Measurements from ENCODE around the gene CABLES1.

The CABLES1 gene

GRCh38 chr18:23236876-23237468 lies 101.7 kb downstream of the CABLES1 start:
- no peak for ATAC-seq (ENCODE audit: low read depth)
- Histone ChIP-seq H3K27ac (ENCODE audit: poor library complexity, severe bottlenecking) (peak overlapping the region; percentile 4), H3K4me1 (ENCODE audit: insufficient read depth, poor library complexity, severe bottlenecking) (peaks cover 10% of the 10 kb centered on the region)

GRCh38 chr18:23237524-23238151 lies 102.4 kb downstream of the CABLES1 start:
- Histone ChIP-seq H3K9me3 (ENCODE audit: severe bottlenecking) (no peaks in the 10 kb centered on the region), H3K4me1 (ENCODE audit: insufficient read depth, poor library complexity, severe bottlenecking) (peaks cover 10% of the 10 kb centered on the region), H3K27me3 (ENCODE audit: insufficient read depth, poor library complexity, severe bottlenecking) (no peaks in the 10 kb centered on the region), H3K4me3 (ENCODE audit: severe bottlenecking) (peak overlapping the region; percentile 12), H3K36me3 (ENCODE audit: low read depth) (no peaks in the 10 kb centered on the region), H3K27ac (ENCODE audit: poor library complexity, severe bottlenecking) (peak overlapping the region; percentile 4)
- ATAC-seq (ENCODE audit: low read depth) = peak; percentile 73
- TF ChIP-seq CTCF (IDR thresholded peaks at IDR 0.05; ENCODE audit: poor library complexity, severe bottlenecking) = peak; percentile 28
- no peak for DNase-seq (ENCODE audit: low spot score)

More at GRCh38 chr18:23236876-23237468, 101.7 kb downstream of the CABLES1 start:
- Histone ChIP-seq H3K4me3 (ENCODE audit: severe bottlenecking) (no peak overlapping the region), H3K36me3 (ENCODE audit: low read depth) (no peaks in the 10 kb centered on the region), H3K27me3 (ENCODE audit: insufficient read depth, poor library complexity, severe bottlenecking) (no peaks in the 10 kb centered on the region), H3K9me3 (ENCODE audit: severe bottlenecking) (no peaks in the 10 kb centered on the region)
- TF ChIP-seq CTCF (IDR thresholded peaks at IDR 0.05; ENCODE audit: poor library complexity, severe bottlenecking) = no peak
- DNase-seq (ENCODE audit: low spot score) = no peak

GRCh38 chr18:23238152-23238531 lies 102.9 kb downstream of the CABLES1 start:
- peak; percentile 21; the same call in 2 of the 3 replicates for ATAC-seq (ENCODE audit: low read depth)
- TF ChIP-seq CTCF (IDR thresholded peaks at IDR 0.05; ENCODE audit: poor library complexity, severe bottlenecking) = no peak
- Histone ChIP-seq H3K9me3 (ENCODE audit: severe bottlenecking) (no peaks in the 10 kb centered on the region), H3K36me3 (ENCODE audit: low read depth) (no peaks in the 10 kb centered on the region), H3K4me1 (ENCODE audit: insufficient read depth, poor library complexity, severe bottlenecking) (peaks cover 10% of the 10 kb centered on the region), H3K4me3 (ENCODE audit: severe bottlenecking) (peak overlapping the region; percentile 12), H3K27ac (ENCODE audit: poor library complexity, severe bottlenecking) (peak overlapping the region; percentile 4), H3K27me3 (ENCODE audit: insufficient read depth, poor library complexity, severe bottlenecking) (no peaks in the 10 kb centered on the region)
- DNase-seq (ENCODE audit: low spot score) = no peak

GRCh38 chr18:23238651-23239349 lies 103.5 kb downstream of the CABLES1 start:
- no peak overlapping the region for H3K27ac ChIP-seq (ENCODE audit: poor library complexity, severe bottlenecking)
- H3K36me3 ChIP-seq (ENCODE audit: low read depth) = no peaks in the 10 kb centered on the region
- H3K4me1 ChIP-seq (ENCODE audit: insufficient read depth, poor library complexity, severe bottlenecking) = peaks cover 10% of the 10 kb centered on the region
- no peak for TF ChIP-seq CTCF (IDR thresholded peaks at IDR 0.05; ENCODE audit: poor library complexity, severe bottlenecking)
- no peak overlapping the region for H3K4me3 ChIP-seq (ENCODE audit: severe bottlenecking)
- no peaks in the 10 kb centered on the region for H3K27me3 ChIP-seq (ENCODE audit: insufficient read depth, poor library complexity, severe bottlenecking)
- 0 out of 3 replicates have a peak, but pooled peaks have one; percentile 22 for ATAC-seq (ENCODE audit: low read depth)
- no peaks in the 10 kb centered on the region for H3K9me3 ChIP-seq (ENCODE audit: severe bottlenecking)
- no peak for DNase-seq (ENCODE audit: low spot score)

All from RWPE2 (cell line).